ENCODE data around the gene SOWAHA.
"Not testable (repeated sequence)": the region's sequence is repeated elsewhere in the genome, so short reads cannot be mapped to it uniquely, and the experiment has no call there.

The SOWAHA gene

GRCh38 chr5:132777209-132778069 is 35.7 kb upstream of the SOWAHA start, which contains the start of gene SEPTIN8:
TSS of gene SEPTIN8 (minus strand) at chr5:132777239. CDS start at chr5:132777137, 102 bp downstream.
- in situ Hi-C loops (cut with MboI; ENCODE audit: low sequenced_read_pairs): no loop called here

- in situ Hi-C loops (cut with MboI; ENCODE audit: low sequenced_read_pairs): no loop called here
These were observed 35.0 kb upstream of the SOWAHA start for GRCh38 chr5:132778129-132778528.

GRCh38 chr5:132778856-132779255 is 34.2 kb upstream of the SOWAHA start:
- in situ Hi-C loops (cut with MboI; ENCODE audit: low sequenced_read_pairs): no loop called here

- in situ Hi-C loops (cut with MboI; ENCODE audit: low sequenced_read_pairs): no loop called here
These were observed 33.1 kb upstream of the SOWAHA start for GRCh38 chr5:132779961-132780360.

- in situ Hi-C loops (cut with MboI; ENCODE audit: low sequenced_read_pairs): no loop called here
These were observed 32.5 kb upstream of the SOWAHA start for GRCh38 chr5:132780577-132780976.

- in situ Hi-C loops (cut with MboI; ENCODE audit: low sequenced_read_pairs): no loop called here
These were observed 32.1 kb upstream of the SOWAHA start for GRCh38 chr5:132781029-132781428.

GRCh38 chr5:132782101-132782500 is 31.0 kb upstream of the SOWAHA start:
- in situ Hi-C loops (cut with MboI; ENCODE audit: low sequenced_read_pairs): no loop called here

GRCh38 chr5:132785365-132785764 is 27.7 kb upstream of the SOWAHA start:
- in situ Hi-C loops (cut with MboI; ENCODE audit: low sequenced_read_pairs): no loop called here

- in situ Hi-C loops (cut with MboI; ENCODE audit: low sequenced_read_pairs): no loop called here
These were observed 27.2 kb upstream of the SOWAHA start for GRCh38 chr5:132785864-132786263.

- in situ Hi-C loops (cut with MboI; ENCODE audit: low sequenced_read_pairs): no loop called here
These were observed 26.0 kb upstream of the SOWAHA start for GRCh38 chr5:132787076-132787475.

- in situ Hi-C loops (cut with MboI; ENCODE audit: low sequenced_read_pairs): no loop called here
These were observed 24.6 kb upstream of the SOWAHA start for GRCh38 chr5:132788508-132788907.

- in situ Hi-C loops (cut with MboI; ENCODE audit: low sequenced_read_pairs): no loop called here
These were observed 23.9 kb upstream of the SOWAHA start for GRCh38 chr5:132788990-132789886.

GRCh38 chr5:132790201-132790865 is 22.8 kb upstream of the SOWAHA start:
- in situ Hi-C loops (cut with MboI; ENCODE audit: low sequenced_read_pairs): no loop called here

GRCh38 chr5:132791026-132791425 is 22.1 kb upstream of the SOWAHA start:
- in situ Hi-C loops (cut with MboI; ENCODE audit: low sequenced_read_pairs): no loop called here

- in situ Hi-C loops (cut with MboI; ENCODE audit: low sequenced_read_pairs): no loop called here
These were observed 15.5 kb upstream of the SOWAHA start for GRCh38 chr5:132797651-132798050.

GRCh38 chr5:132799392-132799791 is 13.7 kb upstream of the SOWAHA start:
- in situ Hi-C loops (cut with MboI; ENCODE audit: low sequenced_read_pairs): no loop called here

GRCh38 chr5:132800545-132800944 is 12.6 kb upstream of the SOWAHA start:
- in situ Hi-C loops (cut with MboI; ENCODE audit: low sequenced_read_pairs): no loop called here

- in situ Hi-C loops (cut with MboI; ENCODE audit: low sequenced_read_pairs): no loop called here
These were observed 10.9 kb upstream of the SOWAHA start for GRCh38 chr5:132802044-132802684.

GRCh38 chr5:132802685-132803066 is 10.4 kb upstream of the SOWAHA start:
- in situ Hi-C loops (cut with MboI; ENCODE audit: low sequenced_read_pairs): not testable (repeated sequence)

GRCh38 chr5:132804219-132804618 is 8.9 kb upstream of the SOWAHA start:
- in situ Hi-C loops (cut with MboI; ENCODE audit: low sequenced_read_pairs): not testable (repeated sequence)

GRCh38 chr5:132805872-132806271 is 7.2 kb upstream of the SOWAHA start:
- in situ Hi-C loops (cut with MboI; ENCODE audit: low sequenced_read_pairs): not testable (repeated sequence)

Data from HL-60/S4 treated with retinoic acid at 250 ng/mL for 4 days and 3 days (cell line).